Right renal cortex interstitium (tissue), 3 donors: ENCODE measurements around the gene VAT1L. TPM values are rescaled to one million over a fixed set of nuclear protein-coding genes. Genes with fewer than 3 reads are reported as not detected.

Experiments used
- DNase-seq, 3 donors: peaks; one replicate each; pipeline ENCODE4 v3.0.0-alpha.2; 2013; ENCODE audit warnings: low read depth in 3 of 3, low spot score in 2 of 3
- polyA plus RNA-seq, 3 donors: library from polyadenylated mRNA; unstranded; fragments of 120-200 nt; gene quantifications; one replicate each; pipeline ENCODE4 v1.2.1, GENCODE V29; 2013; ENCODE audit not compliant: insufficient read length in 3 of 3

The VAT1L gene
- polyA plus RNA-seq, 3 donors = 4.6 to 5.2 (median 4.8) TPM

GRCh38 chr16:77863250-77863649 lies 74.9 kb downstream of the VAT1L start:
- no peak for DNase-seq

DNA sequence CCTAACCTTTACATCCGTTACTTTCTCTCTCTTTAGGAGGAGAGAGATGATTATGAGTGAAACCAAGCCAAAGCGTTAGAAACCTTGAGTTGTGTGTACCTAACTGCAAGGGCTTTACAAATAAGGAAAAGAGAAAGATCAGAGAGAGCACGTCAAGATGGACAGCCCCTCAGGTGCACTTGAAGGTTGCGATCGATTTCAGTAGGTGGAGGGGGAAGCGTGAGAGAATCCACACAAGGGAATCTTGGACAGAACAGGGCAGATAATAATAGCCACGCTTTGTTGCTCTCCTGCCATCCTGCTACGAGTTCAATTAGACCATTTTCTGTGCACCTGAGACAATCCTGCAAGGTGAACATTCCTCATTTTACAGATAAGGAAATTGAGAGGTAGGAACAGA lies 78.4 kb downstream of the VAT1L start:
- DNase-seq = no peak

GRCh38 chr16:77868052-77868451 lies 79.7 kb downstream of the VAT1L start:
- no peak for DNase-seq

GRCh38 chr16:77868478-77868877 lies 80.1 kb downstream of the VAT1L start:
- no peak for DNase-seq

DNA sequence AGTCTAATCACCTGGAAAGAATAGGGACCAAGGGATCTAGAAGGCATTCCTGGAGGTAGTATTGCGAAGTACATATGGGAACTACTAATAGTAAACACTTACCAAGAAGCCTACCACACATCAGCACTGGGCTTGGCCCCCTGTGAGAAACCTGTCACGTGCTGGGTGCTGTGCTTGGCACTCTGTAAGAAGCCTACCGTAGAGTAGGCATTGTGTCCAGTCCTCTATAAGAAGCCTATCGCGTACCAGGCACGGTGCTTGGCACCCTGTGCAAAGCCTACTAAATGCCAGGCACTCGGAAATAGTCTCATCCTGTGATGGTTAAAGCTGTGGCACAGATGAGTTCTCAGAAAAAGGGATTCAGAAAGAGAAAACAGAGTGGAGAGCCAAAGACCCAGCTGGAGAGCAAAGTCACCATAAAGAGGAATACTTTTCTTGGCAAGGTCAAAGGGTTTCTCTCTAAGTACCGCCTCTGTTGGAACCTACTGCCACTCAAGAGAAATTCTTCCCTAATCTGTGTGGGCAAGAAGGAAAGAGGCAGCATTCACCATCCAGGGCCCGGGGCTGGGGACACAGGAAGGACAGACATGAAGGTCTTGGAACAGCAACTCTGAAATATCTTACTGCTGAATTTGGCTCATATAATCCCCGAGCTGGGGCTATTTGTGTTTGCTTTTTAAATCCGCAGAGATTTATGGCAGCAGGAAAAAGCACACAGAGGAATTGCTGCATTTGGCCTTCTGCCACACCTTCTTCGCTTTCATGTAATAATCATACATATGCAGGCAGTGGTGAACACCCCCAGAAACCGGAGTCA lies 81.8 kb downstream of the VAT1L start:
- peak in 1 of 3 donors; percentile 5 for DNase-seq

DNA sequence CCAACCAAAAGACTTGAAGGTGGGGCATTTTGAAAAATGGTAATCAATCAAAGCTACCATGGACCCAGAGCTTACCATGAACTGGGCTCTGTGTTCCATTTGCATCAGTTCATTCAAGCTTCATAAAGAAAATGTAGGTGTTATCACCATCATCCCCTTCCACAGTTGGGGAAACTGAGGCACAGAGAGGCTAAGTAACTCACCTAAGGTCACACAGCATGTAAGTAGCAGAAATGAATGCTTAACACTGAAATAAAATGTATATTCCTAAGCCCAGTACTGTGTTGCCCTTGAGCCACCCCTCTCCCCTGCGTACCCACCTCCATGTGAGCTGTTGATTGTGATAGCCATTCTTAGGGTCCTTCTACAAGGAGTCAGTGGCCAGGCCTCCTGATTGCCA lies 83.6 kb downstream of the VAT1L start:
- no peak for DNase-seq

DNA sequence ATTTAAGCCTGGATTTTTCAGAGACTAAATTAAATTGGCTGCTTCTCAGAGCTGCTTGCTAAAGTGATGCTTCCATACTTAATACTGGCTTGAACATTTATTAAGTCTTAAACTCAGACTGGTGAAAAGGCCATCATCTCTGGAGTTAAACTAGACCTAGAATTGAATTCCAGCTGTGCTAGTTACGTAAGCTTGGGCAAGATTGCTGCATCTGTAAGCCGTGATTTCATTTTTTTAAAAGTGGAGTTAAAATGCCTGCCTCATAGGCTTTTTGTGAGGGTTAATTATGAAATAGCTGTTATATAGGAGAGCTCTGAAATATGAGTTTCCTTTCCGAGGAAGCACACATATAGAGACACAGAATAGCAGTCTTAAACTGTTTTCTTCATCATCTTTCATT lies 84.7 kb downstream of the VAT1L start:
- no peak for DNase-seq

DNA sequence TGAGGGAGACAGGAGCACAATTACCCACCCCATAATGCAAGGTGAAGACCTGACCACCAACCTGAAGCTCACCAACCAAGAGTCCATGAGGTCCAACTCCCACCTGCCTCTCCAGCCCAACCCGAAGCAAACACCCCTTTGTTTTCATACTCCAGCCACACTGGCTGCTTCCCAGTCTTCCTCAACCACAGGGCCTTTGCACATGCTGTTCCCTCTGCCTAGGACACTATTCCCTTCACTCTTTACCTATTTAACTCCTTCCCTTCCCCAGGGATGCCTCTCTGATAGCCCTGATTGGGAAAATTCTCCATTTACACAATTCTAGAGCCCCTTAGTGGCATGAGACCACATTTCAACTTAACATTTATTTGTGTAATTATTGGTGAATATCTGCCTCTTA lies 86.0 kb downstream of the VAT1L start:
- DNase-seq = no peak

DNA sequence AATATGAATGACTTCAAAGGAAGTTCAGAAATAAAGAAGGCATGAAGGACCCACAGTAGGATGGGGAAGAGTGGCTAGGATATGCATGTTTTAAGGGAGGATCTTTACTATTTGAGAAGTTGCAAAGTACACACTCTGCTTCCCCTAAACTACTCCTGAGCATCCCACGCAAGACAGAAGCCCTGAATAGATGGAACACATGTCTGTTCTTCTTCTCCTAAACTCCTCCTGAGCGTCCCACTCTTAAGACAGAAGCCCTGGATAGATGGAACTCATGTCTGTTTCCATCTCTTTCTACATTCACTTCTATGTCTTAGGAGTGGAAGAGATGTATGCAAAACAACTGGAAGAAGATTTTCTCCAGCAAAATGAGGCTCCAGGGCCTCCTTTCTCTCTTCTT lies 88.4 kb downstream of the VAT1L start:
- DNase-seq = no peak

- no peak for DNase-seq
Measured at GRCh38 chr16:77877712-77878347, 89.5 kb downstream of the VAT1L start.

GRCh38 chr16:77881355-77882030 lies 93.1 kb downstream of the VAT1L start:
- DNase-seq = no peak

DNA sequence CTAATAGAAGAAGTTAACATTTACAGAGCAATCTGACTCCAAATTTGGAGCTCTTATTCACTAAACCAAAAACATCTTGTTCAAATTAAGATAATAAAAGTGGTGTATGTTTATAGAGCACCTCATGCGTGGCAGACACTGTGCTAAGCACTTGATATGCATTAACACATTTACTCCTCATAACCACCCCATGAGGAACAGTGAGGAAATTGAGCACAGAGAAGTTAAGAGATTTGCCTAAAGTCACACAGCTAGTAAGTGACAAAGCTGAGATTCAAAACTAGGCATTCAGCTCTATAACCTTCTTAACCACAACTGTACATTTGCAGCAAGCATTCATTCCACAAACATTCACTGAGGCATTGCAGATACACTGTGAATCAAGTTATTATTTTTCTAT lies 94.0 kb downstream of the VAT1L start:
- no peak for DNase-seq

- DNase-seq = no peak
Measured at GRCh38 chr16:77885571-77886295, 97.4 kb downstream of the VAT1L start.

DNA sequence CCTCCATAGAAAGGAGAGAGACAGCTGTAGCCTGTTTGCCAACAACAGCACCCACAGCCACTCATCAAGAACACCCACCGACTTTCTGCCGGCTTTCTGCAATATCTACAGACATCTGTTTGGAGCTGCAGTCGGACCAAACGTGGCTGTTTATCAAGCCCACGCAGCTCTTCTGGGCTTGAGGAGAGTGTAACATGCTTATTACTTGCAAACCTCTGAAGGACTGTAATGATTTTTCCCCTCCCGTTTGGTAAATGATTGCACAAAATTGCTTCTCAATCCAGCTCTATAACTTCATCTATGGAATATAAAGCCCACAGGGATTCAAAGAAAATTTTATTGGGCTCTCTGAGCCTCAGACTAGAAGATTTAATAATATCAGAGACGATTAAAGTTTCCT lies 100.5 kb downstream of the VAT1L start:
- no peak for DNase-seq

- no peak for DNase-seq
Measured at GRCh38 chr16:77890075-77890474, 101.7 kb downstream of the VAT1L start.

DNA sequence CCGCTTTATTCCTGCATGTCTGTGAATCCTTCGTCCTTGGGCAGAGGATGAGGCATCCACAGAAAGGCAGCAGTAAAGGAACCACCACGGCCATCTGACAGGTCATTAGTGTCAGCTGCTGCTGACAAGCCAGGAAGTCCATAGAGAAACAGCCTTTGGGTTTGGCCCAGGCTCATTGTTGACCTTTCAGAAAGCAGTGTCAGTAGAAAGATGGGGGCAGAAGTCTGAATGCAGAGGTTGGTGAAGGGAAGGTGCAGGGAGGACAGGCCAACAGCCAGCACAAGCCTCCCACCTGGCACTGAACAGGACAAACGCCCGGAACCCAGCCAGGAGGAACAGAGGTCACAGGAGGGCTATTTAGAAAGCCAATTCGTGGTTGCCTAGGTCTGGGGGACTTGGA lies 105.8 kb downstream of the VAT1L start:
- no peak for DNase-seq

- DNase-seq = no peak
Measured at GRCh38 chr16:77895962-77896361, 107.6 kb downstream of the VAT1L start.

DNA sequence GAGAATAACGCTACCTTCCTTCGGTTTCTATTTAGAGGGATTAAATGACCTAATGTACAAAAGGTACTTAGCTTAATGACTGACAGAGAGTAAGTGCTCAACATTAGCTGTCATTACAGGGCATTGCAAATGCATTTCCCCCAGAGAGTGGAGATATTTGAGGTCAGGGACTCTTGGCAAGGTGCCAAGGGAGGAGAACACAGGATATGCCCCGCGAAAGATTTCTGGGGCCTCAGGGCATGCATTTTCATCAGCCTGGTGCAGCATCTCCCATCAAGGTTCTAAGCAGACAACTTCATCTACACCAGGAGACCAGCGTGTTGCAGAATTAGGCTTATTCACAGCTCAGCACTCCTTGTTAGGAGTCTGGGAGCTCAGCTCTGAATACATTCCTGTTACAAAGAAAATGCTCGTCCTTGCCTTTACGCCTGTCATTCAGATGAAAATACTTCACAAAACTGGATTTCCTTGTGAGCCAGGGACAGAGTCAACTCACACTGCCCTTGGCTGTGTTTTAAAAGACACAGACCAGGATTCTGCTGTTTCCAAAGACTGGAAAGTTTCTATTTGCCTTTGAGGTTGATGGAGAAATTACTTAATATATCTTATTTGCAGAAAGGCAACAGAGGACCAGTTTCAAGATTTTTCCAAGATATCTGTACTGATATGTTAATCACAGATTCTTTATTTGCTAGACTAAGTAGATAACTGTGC lies 108.2 kb downstream of the VAT1L start:
- DNase-seq = no peak

GRCh38 chr16:77897129-77897437 lies 108.7 kb downstream of the VAT1L start:
- DNase-seq = no peak

DNA sequence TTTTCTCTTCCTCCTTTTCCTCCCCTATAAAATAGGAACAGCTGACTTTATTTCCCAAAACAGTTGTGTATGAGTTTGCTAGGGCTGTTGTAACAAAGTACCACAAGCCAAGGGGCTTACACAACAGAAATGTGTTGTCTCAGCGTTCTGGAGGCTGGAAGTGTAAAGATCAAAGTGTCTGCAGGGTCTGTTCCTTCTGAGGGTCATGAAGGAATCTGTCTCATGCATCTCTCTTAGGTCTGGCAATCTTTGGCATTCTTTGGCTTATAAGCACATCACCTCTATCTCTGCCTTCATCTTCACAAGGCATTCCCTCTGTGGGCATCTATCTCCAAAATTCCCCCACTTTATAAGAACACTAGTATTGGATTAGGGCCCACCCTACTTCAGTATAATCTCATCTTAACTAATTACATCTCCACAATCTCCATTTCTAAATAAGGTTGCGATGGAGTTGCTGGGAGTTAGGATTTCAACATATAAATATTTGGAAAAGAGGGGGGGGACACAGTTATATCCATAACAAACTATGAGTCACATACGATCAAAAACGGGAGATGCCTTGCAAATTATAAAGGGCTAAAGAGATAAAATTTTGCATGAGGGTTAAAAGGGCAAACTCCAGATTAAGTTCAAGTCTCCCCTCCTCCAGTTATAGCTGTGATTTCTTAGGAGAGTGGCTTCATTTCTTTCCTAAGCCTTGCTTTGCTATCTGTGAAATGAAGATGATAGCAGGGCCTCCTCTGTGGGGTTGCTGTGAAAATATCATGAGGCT lies 109.7 kb downstream of the VAT1L start:
- no peak for DNase-seq
